Ureter (tissue), 1 donor: ENCODE results near the gene CEP89. TPM values are rescaled to one million over a fixed set of nuclear protein-coding genes. Genes with fewer than 3 reads are reported as not detected.
A peak's percentile ranks its signal among the peaks of the same experiment; 100 is the strongest.
"Not testable (repeated sequence)": the region's sequence is repeated elsewhere in the genome, so short reads cannot be mapped to it uniquely, and the experiment has no call there.

Experiments used
- DNase-seq: peaks from one replicate; pipeline ENCODE4 v3.0.0-alpha.2; 2020; ENCODE audit warnings: low spot score
- total RNA-seq: library from RNA; stranded (reverse); gene quantifications from one replicate; pipeline ENCODE4 v1.2.4, GENCODE V29; 2023
- donor health status: DM: yes; HTN: yes; CAD: no.

The CEP89 gene
- total RNA-seq, 1 donor from 2014 or later = 25.4 TPM

DNA sequence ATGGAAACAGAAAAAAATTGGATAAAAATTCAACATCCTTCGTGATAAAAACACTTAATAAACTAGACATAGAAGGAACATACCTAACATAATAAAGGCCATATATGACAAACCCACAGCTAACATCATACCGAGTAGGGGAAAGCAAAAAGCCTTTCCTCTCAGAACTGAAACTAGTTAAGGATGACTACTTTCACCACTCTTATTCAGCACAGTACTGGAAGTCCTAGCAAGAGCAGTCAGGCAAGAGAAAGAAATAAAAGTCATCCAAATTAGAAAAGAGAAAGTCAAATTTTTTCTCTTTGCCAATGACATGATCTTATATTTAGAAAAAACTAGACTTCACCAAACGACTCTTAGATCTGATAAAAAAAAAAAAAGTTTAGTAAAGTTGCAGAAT lies 76.4 kb downstream of the CEP89 start:
- DNase-seq = no peak

GRCh38 chr19:32891609-32892008 lies 80.1 kb downstream of the CEP89 start:
- no peak for DNase-seq

DNA sequence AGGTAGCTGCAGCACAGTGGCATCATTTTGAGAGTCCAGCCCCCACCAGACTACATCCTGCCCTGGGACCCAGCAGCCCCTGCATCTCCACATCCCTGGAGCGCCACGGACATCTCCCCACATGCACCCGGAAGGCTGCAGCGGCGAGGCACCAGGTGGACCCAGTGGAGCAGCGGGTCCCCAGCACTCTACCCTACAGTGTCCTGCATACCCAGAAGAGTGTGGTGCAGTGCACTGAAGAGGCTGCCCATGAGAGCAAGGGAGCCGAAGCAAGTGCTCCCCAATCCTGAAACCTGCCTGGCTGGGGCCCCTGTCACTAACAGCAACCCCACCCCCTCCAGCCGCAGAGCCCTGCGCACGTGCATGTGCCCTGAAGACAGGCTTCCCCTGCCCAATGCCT lies 80.9 kb downstream of the CEP89 start:
- DNase-seq = no peak

GRCh38 chr19:32890326-32890725 lies 81.4 kb downstream of the CEP89 start:
- no peak for DNase-seq

DNA sequence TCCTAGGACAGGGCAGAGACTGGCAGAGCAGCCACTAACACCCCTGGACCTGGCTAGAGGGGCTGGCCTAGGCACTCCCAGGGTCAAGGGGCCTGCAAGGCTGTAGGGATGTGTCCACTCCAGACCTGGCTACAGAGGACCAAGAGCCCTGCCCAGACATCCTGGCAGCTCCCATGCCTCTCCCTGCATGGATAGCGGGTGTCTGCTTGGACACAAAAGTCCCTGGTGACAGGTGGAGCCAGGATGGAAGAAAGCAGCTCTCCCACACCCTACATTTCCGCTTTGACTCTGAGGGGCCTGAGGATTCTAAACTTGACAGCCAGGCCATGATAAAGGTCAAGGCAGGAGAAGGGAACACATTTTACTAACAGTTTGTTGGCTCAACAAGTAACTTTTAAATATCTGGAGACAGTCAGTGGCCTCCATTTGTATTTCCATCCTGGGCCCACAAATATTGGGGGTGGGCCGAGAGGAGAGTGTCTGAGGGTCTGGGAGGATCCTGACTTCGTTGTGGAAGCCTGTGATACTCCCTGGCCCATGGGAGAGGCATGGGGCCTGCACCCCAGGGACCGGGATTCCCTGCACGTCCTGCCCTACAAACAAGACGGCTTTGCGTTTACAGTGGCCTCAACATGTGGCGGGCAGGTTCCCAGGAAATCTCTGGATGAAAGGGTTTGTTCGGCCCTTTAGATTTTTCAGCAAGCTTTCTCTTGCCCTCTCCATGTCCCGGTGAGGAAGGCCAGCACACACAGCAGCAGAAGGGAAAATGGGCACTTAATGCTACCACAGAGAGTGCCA lies 82.4 kb downstream of the CEP89 start:
- no peak for DNase-seq

- DNase-seq = no peak
These were observed 84.1 kb downstream of the CEP89 start for GRCh38 chr19:32887572-32888215.

GRCh38 chr19:32886241-32886640 lies 85.5 kb downstream of the CEP89 start:
- no peak for DNase-seq

- DNase-seq = not testable (repeated sequence)
These were observed 86.5 kb downstream of the CEP89 start for GRCh38 chr19:32885255-32885654.

DNA sequence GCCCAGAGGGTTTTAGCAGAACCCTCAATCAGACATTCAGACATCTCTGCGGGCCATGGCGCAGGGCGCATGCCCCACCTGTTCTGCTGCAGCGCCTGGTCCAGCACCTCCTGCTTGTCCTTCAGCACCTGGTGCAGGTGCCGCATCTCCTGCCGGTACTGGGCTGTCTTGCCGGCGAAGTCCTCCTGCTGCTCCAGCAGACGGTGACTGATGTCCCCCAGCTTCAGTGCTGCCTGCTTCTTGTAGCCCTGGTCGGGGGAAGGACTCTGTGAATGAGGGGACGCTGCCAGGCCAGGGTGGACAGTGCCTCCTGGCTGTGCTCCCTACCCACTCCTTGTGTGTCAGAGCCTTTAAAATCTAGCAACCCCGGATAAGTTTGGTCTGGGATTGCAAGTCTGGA lies 90.0 kb downstream of the CEP89 start:
- no peak for DNase-seq

GRCh38 chr19:32880622-32881021 lies 91.1 kb downstream of the CEP89 start:
- DNase-seq = no peak

GRCh38 chr19:32879741-32880140 lies 92.0 kb downstream of the CEP89 start:
- DNase-seq = no peak

- no peak for DNase-seq
These were observed 92.8 kb downstream of the CEP89 start for GRCh38 chr19:32878988-32879387.

DNA sequence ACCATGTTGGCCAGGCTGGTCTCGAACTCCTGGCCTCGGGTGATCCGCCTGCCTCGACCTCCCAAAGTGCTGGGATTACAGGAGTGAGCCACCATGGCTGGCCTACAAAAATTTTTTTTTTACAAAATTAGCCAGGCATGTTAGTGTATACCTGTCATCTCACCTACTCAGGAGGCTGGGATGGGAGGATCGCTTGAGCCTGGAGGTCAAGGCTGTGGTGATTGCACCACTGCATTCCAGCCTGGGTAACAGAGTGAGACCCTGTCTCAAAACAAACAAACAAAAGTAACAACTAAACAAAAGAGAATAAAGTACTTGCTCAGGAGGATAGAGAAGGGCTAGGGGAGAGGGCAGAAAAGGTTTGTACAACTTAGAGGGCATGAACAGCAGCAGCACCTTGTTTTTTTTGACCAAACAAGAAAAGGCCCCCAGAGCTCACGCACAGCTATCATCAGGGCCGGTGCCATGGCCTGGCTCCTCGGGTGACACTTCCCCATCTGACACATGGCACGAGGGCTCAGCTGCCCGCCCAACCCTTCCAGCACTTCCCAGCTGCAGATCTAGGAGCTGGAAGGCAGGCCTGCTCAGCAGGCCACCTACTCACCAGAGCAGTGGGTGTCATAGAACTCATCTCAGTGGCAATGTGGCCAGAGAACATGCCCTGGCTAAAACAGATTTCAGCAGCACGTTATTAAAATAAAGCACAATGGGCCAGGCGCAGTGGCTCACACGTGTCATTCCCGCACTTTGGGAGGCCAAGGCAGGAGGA lies 93.6 kb downstream of the CEP89 start:
- DNase-seq = peak; percentile 19

- DNase-seq = peak; percentile 26
These were observed 94.3 kb downstream of the CEP89 start for GRCh38 chr19:32877323-32877912.

DNA sequence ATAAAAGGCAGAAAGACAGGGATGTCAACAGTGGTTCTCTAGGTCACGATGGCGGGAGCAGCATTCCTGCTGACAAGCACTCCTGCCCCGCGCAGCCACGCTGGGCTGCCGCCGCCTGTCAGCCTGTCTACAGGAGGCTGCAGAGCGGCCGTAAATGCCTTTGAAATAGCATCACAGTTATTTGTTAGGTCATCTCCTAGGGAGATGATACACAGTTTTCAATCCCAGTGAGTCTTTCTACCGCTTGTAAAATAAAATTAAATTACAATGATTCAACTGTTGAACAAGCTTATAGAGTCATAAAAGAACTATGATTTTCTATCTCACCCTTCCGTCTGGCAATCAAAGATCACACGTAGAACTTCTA lies 94.9 kb downstream of the CEP89 start:
- DNase-seq = peak; percentile 30

DNA sequence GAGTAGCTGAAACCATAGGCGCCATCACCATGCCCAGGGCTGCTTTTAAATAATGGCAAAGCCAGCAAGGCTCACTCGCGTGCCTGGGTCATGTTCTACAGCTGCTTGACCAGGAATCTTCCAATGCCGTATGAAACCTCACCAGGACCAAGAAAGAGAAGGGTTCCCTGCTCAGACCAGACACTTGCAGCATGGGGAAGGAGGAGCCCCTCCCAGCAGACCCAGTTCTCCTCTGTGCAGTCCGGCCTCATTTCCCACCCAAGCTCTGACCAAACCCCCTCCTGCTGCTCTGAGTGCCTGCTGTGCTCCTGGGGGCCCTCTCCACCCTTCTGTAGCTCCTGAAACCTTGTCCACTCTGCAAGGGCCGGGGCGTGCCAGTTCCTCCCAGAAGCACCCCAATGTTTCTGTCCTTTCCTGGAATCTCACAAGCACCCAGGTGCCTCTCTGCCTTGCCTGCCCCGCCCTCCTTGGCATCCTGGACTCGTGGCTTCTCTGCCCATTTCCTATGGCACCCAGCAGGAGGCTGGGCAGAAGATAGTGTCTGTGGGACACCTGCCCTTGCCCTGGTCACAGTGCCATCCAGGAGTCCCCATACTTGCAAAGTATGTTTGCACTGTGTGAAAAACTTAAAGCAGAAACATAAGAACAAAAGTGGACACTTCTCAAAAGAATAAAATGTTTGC lies 95.4 kb downstream of the CEP89 start:
- peak; percentile 32 for DNase-seq

GRCh38 chr19:32875428-32875827 lies 96.3 kb downstream of the CEP89 start:
- peak; percentile 35 for DNase-seq

GRCh38 chr19:32874605-32875004 lies 97.2 kb downstream of the CEP89 start:
- peak; percentile 18 for DNase-seq

- peak; percentile 14 for DNase-seq
These were observed 98.4 kb downstream of the CEP89 start for GRCh38 chr19:32873247-32873959.

DNA sequence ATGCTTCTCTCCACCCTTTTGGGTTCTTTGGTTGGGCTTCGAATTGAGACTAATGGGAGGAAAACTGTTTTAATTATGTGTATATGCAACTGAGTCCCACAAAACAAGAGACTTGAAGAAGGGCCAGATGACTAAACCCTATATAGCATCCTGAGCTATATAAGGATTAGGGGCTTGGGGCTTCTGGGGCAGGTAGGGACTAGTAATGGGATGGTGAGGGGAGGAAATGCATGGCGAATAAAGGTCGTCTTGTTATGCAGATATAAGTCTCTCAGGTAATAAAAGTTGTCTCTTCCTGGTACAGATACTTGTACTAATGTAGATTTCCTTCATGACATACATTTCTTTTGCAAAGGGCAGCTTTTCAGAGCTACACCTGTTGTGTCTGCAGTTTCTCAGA lies 99.4 kb downstream of the CEP89 start:
- DNase-seq = no peak

GRCh38 chr19:32870981-32871451 lies 100.7 kb downstream of the CEP89 start:
- DNase-seq = peak; percentile 27
